AG04450 (cell line): ENCODE measurements around the gene RAB40C. TPM values are rescaled to one million over a fixed set of nuclear protein-coding genes. Genes with fewer than 3 reads are reported as not detected.

ENCODE experiments used
- CTCF ChIA-PET: fragments of 300-600, 350-600 bp; formaldehyde crosslinking; extraction: SDS; loops from one replicate; lab custom pipeline; 2022; ENCODE audit warnings: antibody characterized with exemption, inconsistent platforms; lab: Charles Lee
- POLR2A ChIA-PET: fragments of 350-600 bp; formaldehyde crosslinking; extraction: SDS; loops from one replicate; lab custom pipeline; 2021; ENCODE audit warnings: antibody characterized with exemption, inconsistent platforms; lab: Yijun Ruan, JAX
- DNase-seq: peaks from one replicate; pipeline ENCODE4 v3.0.0-alpha.2; 2011; ENCODE audit warnings: low read depth, low spot score
- H3K27ac ChIP-seq: one replicate; pipeline ENCODE4 v1.5.1; 2012; ENCODE audit warnings: low read depth, low read length, control low read depth
- H3K27me3 ChIP-seq: one replicate; pipeline ENCODE4 v1.6.0; 2012; ENCODE audit warnings: low read length; ENCODE audit not compliant: control insufficient read depth, insufficient read depth
- H3K4me3 ChIP-seq: 2 replicates; pipeline ENCODE4 v1.5.1; 2011; ENCODE audit warnings: mild to moderate bottlenecking, low read depth, low read length, control low read depth
- H3K9me3 ChIP-seq: 2 replicates; pipeline ENCODE4 v1.5.1; 2012; ENCODE audit warnings: low read length; ENCODE audit not compliant: control insufficient read depth, insufficient read depth
- CTCF ChIP-seq: IDR thresholded peaks from 2 replicates; pipeline ENCODE4 v1.5.1; 2011; ENCODE audit warnings: low read depth, low read length, control low read depth, inconsistent platforms
- polyA plus RNA-seq: library from polyadenylated mRNA; depleted of rRNA; stranded (reverse); fragments of >200 nt; gene quantifications from 2 replicates; pipeline ENCODE4 v1.2.3, GENCODE V29; 2011

Gene RAB40C
- polyA plus RNA-seq, 1 experiment: 4.2 TPM

- POLR2A ChIA-PET: interaction anchor here (0.6 to 1.5 kb wide), 3 partner anchors 9 to 89 kb away, joined by 3 to 4 read pairs (median 4); partner anchors contain the start of gene STUB1
- Histone ChIP-seq H3K4me3 (no peak overlapping the region), H3K27me3 (no peaks in the 10 kb centered on the region), H3K27ac (no peak overlapping the region), H3K9me3 (no peaks in the 10 kb centered on the region; the same call in 1 of the 2 replicates)
- no peak for DNase-seq
- no peak for TF ChIP-seq CTCF
- CTCF ChIA-PET: interaction anchor here (0.6 to 1.9 kb wide), 5 partner anchors 9 to 100 kb away, joined by 4 to 5 read pairs (median 4); partner anchors contain the start of gene RHBDL1
Measured at GRCh38 chr16:667113-667779, 77.4 kb downstream of the RAB40C start.

- DNase-seq: peak; percentile 55
- Histone ChIP-seq H3K27me3 (no peaks in the 10 kb centered on the region), H3K4me3 (peak within 1 kb of the TSS; percentile 81), H3K27ac (no peak within 1 kb of the TSS), H3K9me3 (no peaks in the 10 kb centered on the region; the same call in 1 of the 2 replicates)
- CTCF ChIA-PET: interaction anchor here (0.6 to 1.9 kb wide), 6 partner anchors 8 to 101 kb away, joined by 3 to 5 read pairs (median 4); partner anchors contain the start of gene RHBDL1
- POLR2A ChIA-PET: interaction anchor here (0.6 to 1.5 kb wide), 4 partner anchors 8 to 89 kb away, joined by 3 to 4 read pairs (median 4); partner anchors contain the start of gene STUB1
- TF ChIP-seq CTCF: peak; percentile 63
Measured at GRCh38 chr16:667780-668518, 78.1 kb downstream of the RAB40C start, which contains the start of gene RHOT2. TSS of gene RHOT2 (plus strand) at chr16:668132. CDS start at chr16:668200, 68 bp downstream.

- no peak overlapping the region for H3K27ac ChIP-seq
- ChIA-PET POLR2A (interaction anchor here (0.8 to 1.0 kb wide), 3 partner anchors 10 to 16 kb away, joined by 3 to 4 read pairs (median 4); partner anchors contain the start of genes JMJD8 and STUB1), CTCF (interaction anchor here (0.6 to 1.9 kb wide), 3 partner anchors 13 to 668 kb away, joined by 3 to 5 read pairs (median 4); no protein-coding TSS in a partner anchor)
- no peaks in the 10 kb centered on the region; the same call in 1 of the 2 replicates for H3K9me3 ChIP-seq
- H3K27me3 ChIP-seq: no peaks in the 10 kb centered on the region
- no peak for TF ChIP-seq CTCF
- peak overlapping the region; percentile 81 for H3K4me3 ChIP-seq
- DNase-seq: no peak
Measured at GRCh38 chr16:668519-669171, 78.8 kb downstream of the RAB40C start.

GRCh38 chr16:669666-670065 is 79.8 kb downstream of the RAB40C start:
- H3K4me3 ChIP-seq: peak overlapping the region; percentile 81; the same call in 1 of the 2 replicates
- no peak overlapping the region for H3K27ac ChIP-seq
- H3K9me3 ChIP-seq: no peaks in the 10 kb centered on the region; the same call in 1 of the 2 replicates
- no peaks in the 10 kb centered on the region for H3K27me3 ChIP-seq
- ChIA-PET CTCF (no interaction called here), POLR2A (no interaction called here)
- no peak for DNase-seq
- TF ChIP-seq CTCF: no peak
